ENCODE data around the gene SLC22A16.

Gene SLC22A16

GRCh38 chr6:110415086-110415916 is 61.1 kb downstream of the SLC22A16 start, which contains the start of gene DDO:
Gene DDO (minus strand): TSS chr6:110415575. CDS start chr6:110413462, 2,113 bp downstream.
- DNase-seq (ENCODE audit: low spot score): no peak
- no peak for TF ChIP-seq CTCF (IDR thresholded peaks at IDR 0.05; ENCODE audit: extremely low read depth, missing control alignments)

GRCh38 chr6:110414669-110415068 is 61.7 kb downstream of the SLC22A16 start:
- TF ChIP-seq CTCF (IDR thresholded peaks at IDR 0.05; ENCODE audit: extremely low read depth, missing control alignments): no peak
- no peak for DNase-seq (ENCODE audit: low spot score)

- TF ChIP-seq CTCF (IDR thresholded peaks at IDR 0.05; ENCODE audit: extremely low read depth, missing control alignments): no peak
- no peak for DNase-seq (ENCODE audit: low spot score)
Measured at GRCh38 chr6:110412360-110412759, 64.1 kb downstream of the SLC22A16 start.

- DNase-seq (ENCODE audit: low spot score): no peak
- TF ChIP-seq CTCF (IDR thresholded peaks at IDR 0.05; ENCODE audit: extremely low read depth, missing control alignments): no peak
Measured at GRCh38 chr6:110410511-110410910, 65.9 kb downstream of the SLC22A16 start.

GRCh38 chr6:110409794-110410193 is 66.6 kb downstream of the SLC22A16 start:
- no peak for TF ChIP-seq CTCF (IDR thresholded peaks at IDR 0.05; ENCODE audit: extremely low read depth, missing control alignments)
- DNase-seq (ENCODE audit: low spot score): no peak

GRCh38 chr6:110408901-110409300 is 67.5 kb downstream of the SLC22A16 start:
- TF ChIP-seq CTCF (IDR thresholded peaks at IDR 0.05; ENCODE audit: extremely low read depth, missing control alignments): no peak
- DNase-seq (ENCODE audit: low spot score): no peak

GRCh38 chr6:110404607-110405006 is 71.8 kb downstream of the SLC22A16 start:
- no peak for TF ChIP-seq CTCF (IDR thresholded peaks at IDR 0.05; ENCODE audit: extremely low read depth, missing control alignments)
- no peak for DNase-seq (ENCODE audit: low spot score)

Measured in GM20000 (cell line).